HG03442 (cell line): Measurements from ENCODE around the gene C19orf85.
"Not testable (repeated sequence)": the region's sequence is repeated elsewhere in the genome, so short reads cannot be mapped to it uniquely, and the experiment has no call there.

Experiments used
- ATAC-seq: cut with Tn5 transposase; IDR thresholded peaks from one replicate; pipeline ENCODE4 v1.9.1; 2021; ENCODE audit warnings: mild to moderate bottlenecking, moderate library complexity; ENCODE audit not compliant: unreplicated experiment

Gene C19orf85

GRCh38 chr19:55459950-55460657 lies 4.4 kb downstream of the C19orf85 start:
- ATAC-seq = no peak

- ATAC-seq = no peak
These were observed 5.0 kb downstream of the C19orf85 start for GRCh38 chr19:55459551-55459949.

- ATAC-seq = no peak
These were observed 6.7 kb downstream of the C19orf85 start for GRCh38 chr19:55457683-55458457.

- ATAC-seq = no peak
These were observed 8.2 kb downstream of the C19orf85 start for GRCh38 chr19:55456347-55456746.

GRCh38 chr19:55455576-55456235 lies 8.8 kb downstream of the C19orf85 start:
- ATAC-seq = no peak

GRCh38 chr19:55454787-55455243 lies 9.7 kb downstream of the C19orf85 start:
- no peak for ATAC-seq

- no peak for ATAC-seq
These were observed 10.9 kb downstream of the C19orf85 start for GRCh38 chr19:55453511-55454260.

GRCh38 chr19:55452749-55453346 lies 11.7 kb downstream of the C19orf85 start:
- ATAC-seq = no peak

GRCh38 chr19:55451965-55452748 lies 12.4 kb downstream of the C19orf85 start:
- ATAC-seq = no peak

GRCh38 chr19:55451163-55451964 lies 13.2 kb downstream of the C19orf85 start:
- no peak for ATAC-seq

GRCh38 chr19:55449469-55449868 lies 15.1 kb downstream of the C19orf85 start:
- no peak for ATAC-seq

- not testable (repeated sequence) for ATAC-seq
These were observed 16.4 kb downstream of the C19orf85 start for GRCh38 chr19:55448175-55448490.

GRCh38 chr19:55447421-55448174 lies 17.0 kb downstream of the C19orf85 start:
- no peak for ATAC-seq

GRCh38 chr19:55446060-55446459 lies 18.5 kb downstream of the C19orf85 start:
- no peak for ATAC-seq

- ATAC-seq = no peak
These were observed 19.9 kb downstream of the C19orf85 start for GRCh38 chr19:55444646-55445045.

- no peak for ATAC-seq
These were observed 20.6 kb downstream of the C19orf85 start for GRCh38 chr19:55443824-55444480.

- ATAC-seq = no peak
These were observed 21.3 kb downstream of the C19orf85 start, which contains the start of gene SHISA7 for GRCh38 chr19:55443045-55443823. TSS of gene SHISA7 (minus strand) at chr19:55443300. CDS start at chr19:55442863, 437 bp downstream.
